Fibroblast of skin of back (primary cell): ENCODE data around the gene HYDIN.
"Not testable (repeated sequence)": the region's sequence is repeated elsewhere in the genome, so short reads cannot be mapped to it uniquely, and the experiment has no call there.

Experiments used
- DNase-seq: peaks from one replicate; pipeline ENCODE4 v3.0.0-alpha.2; 2013

Gene HYDIN

GRCh38 chr16:70987019-70987715 lies 243.4 kb downstream of the HYDIN start:
- DNase-seq, result not testable (repeated sequence)

GRCh38 chr16:70984675-70985074 lies 245.8 kb downstream of the HYDIN start:
- not testable (repeated sequence) for DNase-seq

- not testable (repeated sequence) for DNase-seq
These were observed 262.2 kb downstream of the HYDIN start for GRCh38 chr16:70968332-70968731.

DNA sequence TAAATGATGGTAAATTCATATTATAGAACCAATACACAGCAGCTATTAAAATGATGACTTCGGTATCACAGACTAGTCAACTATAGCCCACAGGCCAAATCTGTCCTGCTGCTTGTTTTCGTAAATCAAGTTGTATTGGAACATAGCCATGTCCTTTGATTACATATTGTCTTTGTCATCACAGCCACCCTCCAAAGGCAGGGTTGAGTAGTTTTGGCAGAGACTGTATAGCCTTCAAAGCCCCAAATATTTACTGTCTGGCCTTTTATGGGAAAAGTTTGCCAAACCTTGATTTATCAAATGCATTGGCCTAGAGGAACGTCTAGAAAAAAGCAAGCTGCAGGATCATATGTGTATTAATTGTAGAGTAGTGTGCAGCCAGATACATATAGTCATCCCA lies 270.4 kb downstream of the HYDIN start:
- not testable (repeated sequence) for DNase-seq

- DNase-seq, result not testable (repeated sequence)
These were observed 275.6 kb downstream of the HYDIN start for GRCh38 chr16:70954922-70955321.

DNA sequence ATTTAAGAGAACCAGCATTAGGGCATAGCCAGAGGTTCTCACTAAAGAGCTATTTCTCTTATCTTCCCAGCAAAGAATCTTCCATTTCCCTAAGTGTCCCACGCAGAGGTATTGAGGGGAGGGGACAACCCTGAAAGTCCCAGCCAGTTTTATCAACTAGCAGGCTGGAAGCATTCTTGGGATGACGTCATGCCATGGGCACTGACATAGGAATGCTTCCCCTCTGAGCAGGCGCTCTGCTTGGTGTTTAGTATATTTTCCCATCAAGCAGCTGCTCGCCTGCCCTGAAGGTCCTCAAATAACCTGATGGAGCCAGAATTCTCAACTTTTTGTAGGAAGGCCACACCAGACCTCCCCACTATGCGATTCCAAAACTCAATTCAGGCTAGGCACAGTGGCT lies 276.7 kb downstream of the HYDIN start:
- DNase-seq, result not testable (repeated sequence)

- not testable (repeated sequence) for DNase-seq
These were observed 287.0 kb downstream of the HYDIN start for GRCh38 chr16:70943551-70943950.

DNA sequence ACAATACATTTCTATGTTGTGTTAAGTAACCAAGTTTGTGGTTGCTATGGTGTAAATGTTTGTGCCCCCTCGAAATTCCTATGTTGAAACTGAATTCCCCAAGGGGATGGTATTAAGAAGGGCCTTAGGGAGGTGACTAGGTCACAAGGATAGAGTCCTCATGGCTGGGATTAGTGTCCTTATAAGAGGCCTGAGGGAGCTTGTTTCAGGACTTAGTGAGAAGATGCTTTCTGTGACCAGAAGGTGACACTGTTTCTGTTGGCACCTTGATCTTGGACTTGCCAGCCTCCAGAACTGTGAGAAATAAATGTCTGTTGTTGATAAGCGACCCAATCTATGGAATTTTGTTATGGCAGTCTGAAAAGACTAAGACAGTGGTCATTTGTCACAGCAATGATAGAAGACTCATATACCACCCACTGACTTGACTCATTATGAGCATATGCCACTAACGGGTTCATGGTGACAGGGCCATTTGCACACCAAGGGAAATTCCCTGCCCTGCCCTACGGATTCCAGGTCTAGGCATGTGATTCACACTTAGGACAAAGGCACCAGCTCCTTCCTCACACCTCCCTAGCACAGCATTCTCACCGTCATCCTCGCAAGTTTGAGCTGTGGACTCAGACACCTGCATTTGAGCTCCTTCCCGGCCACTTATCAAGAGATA lies 290.7 kb downstream of the HYDIN start:
- DNase-seq, result not testable (repeated sequence)

GRCh38 chr16:70936781-70937525 lies 293.6 kb downstream of the HYDIN start:
- DNase-seq, result not testable (repeated sequence)

DNA sequence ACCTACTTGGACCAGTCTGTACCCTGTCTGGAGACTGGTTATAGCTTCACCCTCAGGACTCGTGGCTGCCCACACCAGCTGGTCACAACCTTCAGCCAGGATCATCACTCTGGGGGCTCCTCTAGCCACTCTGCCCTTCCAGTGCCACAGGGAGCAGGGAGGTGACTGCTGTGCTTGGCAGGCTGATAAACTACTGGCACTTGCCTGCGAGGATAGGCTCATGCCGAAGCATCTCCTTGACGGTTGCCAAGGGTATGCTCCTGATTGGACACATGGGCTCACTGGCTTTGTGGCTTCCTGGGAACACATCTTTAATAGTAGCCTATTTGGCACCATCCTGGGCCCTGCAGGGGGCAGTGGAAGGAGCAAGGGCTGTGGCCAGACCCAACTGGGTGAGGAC lies 295.2 kb downstream of the HYDIN start:
- DNase-seq, result not testable (repeated sequence)

- DNase-seq, result not testable (repeated sequence)
These were observed 296.8 kb downstream of the HYDIN start for GRCh38 chr16:70933746-70934145.

DNA sequence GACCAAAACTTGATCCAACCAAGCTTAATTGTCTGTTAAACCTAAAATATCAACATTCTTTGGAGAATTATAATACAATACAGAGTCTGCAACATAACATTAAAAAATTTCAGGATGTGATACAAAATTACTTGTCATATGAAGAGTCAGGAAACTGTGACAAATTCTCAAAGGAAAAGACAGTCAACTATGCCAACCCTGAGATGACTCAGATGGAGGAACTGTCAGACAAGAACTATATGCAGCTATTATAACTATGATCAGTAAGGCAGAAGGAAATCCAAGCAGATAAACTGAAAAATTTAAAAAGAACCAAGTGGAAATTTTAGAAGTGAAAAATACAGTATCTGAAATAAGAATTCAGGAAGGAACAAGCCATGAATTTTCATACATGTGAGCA lies 299.8 kb downstream of the HYDIN start:
- DNase-seq, result not testable (repeated sequence)

DNA sequence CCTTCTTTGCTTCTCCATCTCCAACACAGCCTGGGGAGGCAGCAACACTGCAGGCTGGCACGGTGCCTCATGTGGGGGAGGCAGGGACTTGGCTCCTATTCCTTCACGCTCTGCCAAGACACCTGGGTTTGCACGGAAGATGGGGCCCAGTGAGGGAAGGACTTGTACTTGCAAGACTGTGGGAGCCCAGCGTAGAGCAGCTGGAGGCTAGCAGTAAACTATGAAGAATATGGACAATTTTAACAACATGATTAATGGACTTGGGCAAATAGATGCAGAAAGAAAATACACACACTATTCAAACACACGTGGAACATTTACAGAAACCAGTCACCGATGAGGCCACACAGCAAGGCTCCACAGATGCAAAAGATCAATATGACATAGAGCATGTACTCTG lies 308.4 kb downstream of the HYDIN start:
- DNase-seq, result not testable (repeated sequence)

DNA sequence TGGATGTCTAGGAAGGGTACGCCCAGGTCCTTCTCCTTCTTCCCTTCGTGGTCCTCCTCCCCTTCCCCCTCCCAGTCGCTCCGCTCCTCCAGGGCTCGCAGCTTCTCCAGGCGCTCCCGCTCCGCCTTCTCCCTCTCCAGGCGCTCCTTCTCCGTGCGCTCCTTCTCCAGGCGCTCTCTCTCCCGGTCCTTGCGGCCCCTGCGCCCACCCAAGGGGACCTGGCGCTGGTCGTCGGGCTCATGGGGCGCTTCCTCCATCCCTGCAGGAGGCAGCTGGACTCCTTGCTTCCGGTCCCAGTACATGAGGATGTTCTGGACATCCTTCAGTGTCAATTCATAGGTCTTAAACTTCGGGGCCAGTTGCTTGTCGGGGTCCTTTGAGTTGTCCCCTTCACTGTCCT lies 309.9 kb downstream of the HYDIN start:
- not testable (repeated sequence) for DNase-seq

DNA sequence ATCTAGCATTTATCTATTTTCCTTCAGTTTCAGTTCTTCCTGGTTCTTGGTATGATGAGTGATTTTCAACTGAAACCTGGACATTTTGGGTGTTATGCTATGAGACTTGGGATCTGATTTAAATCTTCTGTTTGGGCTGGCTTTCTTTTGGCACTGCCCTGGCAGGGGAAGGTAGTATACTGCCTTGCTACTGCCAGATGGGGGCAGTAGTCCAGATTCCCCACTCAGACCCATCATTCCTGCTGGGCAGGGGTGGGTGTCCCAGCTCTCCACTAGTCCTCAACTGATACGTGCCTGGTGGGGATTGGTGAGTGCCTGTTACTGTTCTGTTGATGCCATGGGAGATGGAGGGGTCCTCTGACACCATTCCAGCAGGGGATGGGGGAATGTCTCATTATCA lies 342.3 kb downstream of the HYDIN start:
- DNase-seq, result not testable (repeated sequence)

DNA sequence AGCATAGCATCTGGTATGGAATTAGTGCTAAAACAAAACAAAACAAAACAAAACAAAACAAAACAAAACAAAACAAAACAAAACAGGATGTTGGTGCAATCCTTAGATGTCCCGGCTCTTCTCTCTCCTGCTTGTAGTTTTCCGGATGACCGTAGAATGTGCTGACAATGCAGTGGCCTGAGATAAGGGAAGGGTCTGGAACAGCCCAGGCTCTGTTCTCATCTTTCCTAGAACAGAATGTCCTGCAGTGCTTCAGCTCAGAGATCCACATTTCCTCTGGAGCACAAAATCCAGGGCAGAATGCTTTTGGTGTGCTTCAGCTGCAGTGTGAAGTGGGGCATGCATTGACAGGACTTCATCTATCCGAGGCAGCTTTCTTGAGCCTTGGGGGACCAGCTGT lies 345.9 kb downstream of the HYDIN start:
- DNase-seq, result not testable (repeated sequence)

DNA sequence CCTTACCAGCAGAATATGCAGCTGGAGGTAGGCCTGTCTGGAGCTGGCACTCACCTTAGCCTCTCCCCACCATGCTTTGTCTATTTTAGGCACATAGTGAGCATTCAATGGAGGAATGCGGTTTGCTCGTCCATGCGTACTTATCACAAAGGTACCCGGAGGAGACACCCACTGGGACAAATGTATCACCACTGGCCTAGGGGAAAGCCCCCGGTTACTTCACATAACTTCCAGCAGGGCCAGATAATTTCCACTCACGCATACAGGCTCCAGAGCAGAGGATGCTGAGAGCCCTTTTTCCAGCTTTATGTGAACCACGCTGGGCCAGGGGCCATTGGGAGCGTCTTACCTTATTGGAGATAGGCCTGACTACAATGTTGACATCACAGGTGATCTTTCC lies 348.2 kb downstream of the HYDIN start:
- not testable (repeated sequence) for DNase-seq

GRCh38 chr16:70877895-70878294 lies 352.6 kb downstream of the HYDIN start:
- not testable (repeated sequence) for DNase-seq

GRCh38 chr16:70876442-70876841 lies 354.1 kb downstream of the HYDIN start:
- DNase-seq, result not testable (repeated sequence)

GRCh38 chr16:70864698-70865097 lies 365.8 kb downstream of the HYDIN start:
- not testable (repeated sequence) for DNase-seq

- not testable (repeated sequence) for DNase-seq
These were observed 368.5 kb downstream of the HYDIN start for GRCh38 chr16:70861996-70862395.

DNA sequence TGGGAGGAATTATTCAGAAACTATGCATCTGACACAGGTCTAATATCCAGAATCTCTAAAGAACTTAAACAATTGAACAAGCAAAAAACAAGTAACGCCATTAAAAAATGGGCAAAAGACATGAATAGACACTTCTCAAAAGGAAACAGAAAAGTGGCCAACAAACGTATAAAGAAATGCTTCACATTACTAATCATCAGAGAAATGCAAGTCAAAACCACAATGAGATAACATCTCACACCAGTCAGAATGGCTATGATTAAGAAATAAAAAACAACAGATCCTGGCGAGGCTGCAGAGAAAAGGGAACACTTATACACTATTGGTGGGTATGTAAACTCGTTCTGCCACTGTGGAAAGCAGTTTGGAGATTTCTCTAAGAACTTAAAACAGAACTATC lies 379.2 kb downstream of the HYDIN start:
- DNase-seq, result peak; percentile 0

DNA sequence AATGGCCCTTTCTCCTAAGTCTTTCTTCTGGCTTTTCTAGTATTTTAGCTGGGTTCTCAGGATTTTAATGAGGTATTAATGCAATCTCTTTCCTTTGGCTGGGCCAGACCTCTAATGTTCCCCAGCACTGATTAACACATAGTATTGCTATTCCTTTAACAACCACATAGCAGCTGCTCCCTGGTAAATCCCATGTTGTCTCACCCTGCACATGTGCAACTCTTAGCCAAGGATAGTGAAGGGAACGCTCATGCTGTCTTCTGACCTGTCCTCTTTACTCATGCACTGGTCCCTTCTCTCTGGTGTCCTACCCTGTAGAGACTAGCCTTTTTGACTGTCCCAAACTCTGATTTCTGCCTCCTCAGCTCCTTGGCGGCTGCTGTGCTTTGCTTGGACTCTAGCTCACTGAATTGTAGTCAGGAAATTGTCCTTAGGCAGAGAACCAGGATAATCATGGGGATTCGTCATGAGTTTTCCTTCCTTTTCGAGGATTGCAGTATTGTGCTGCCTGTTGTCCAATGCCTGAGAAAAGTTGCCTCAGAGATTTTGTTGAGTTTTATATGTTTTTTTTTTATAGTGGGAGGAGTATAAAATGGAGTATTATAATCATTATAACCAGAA lies 406.9 kb downstream of the HYDIN start:
- not testable (repeated sequence) for DNase-seq
